ENCODE measurements around the gene TERB2.

- TF ChIP-seq CTCF (IDR thresholded peaks at IDR 0.05), result no peak
- TF ChIP-seq POLR2A (IDR thresholded peaks at IDR 0.05), result no peak
Measured at GRCh38 chr15:45009046-45009445, 52.6 kb downstream of the TERB2 start.
